NB4 (cell line): ENCODE results near the gene COL26A1.

Experiments
- POLR2A ChIP-seq: IDR thresholded peaks from 2 replicates; pipeline ENCODE4 v1.6.1; 2011; ENCODE audit warnings: mild to moderate bottlenecking; ENCODE audit not compliant: insufficient read length; ENCODE audit errors: extremely low read depth
- TF ChIP-seq, protein P1 (sequence below): IDR thresholded peaks from one replicate; pipeline ENCODE4 v1.5.1; 2012; ENCODE audit warnings: low read depth, low read length
- TF ChIP-seq, protein P2 (sequence below): IDR thresholded peaks from 2 replicates; pipeline ENCODE4 v1.6.1; 2011; ENCODE audit warnings: low read depth, low read length

DNA sequence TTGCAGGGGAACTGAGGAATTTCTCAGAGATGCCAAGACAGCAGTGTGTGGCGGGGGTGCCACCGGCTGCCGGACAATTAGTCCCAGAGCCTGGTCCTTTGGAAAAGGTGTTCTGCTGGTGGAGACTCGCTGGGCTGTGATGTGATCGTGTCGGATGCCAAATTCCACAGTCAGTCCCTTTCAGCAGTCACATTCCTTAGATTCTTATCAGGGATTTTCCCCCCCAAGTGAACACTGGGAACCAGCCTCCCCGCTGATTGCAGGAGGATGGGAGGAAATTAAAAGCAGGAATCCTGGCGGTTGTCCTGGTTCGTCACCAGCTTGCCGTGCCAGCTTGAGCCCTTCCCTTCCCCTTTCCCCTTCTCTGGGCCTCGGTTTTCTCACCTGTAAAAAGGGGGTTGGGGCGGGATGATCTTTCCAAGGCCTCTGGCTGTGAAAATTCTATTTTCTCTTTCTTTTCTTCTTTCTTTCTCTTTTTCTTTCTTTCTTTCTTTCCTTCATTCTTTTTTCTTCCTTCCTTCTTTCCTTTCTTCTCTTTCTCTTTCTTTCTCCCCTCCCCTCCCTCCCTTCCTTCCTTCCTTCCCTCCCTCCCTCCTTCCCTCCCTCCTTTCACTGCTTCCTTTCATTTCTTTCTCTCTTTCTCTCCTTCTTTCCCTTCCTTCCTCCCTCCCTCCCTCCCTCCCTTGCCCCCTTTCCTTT lies 39.6 kb downstream of the COL26A1 start:
- TF ChIP-seq, protein P1, sequence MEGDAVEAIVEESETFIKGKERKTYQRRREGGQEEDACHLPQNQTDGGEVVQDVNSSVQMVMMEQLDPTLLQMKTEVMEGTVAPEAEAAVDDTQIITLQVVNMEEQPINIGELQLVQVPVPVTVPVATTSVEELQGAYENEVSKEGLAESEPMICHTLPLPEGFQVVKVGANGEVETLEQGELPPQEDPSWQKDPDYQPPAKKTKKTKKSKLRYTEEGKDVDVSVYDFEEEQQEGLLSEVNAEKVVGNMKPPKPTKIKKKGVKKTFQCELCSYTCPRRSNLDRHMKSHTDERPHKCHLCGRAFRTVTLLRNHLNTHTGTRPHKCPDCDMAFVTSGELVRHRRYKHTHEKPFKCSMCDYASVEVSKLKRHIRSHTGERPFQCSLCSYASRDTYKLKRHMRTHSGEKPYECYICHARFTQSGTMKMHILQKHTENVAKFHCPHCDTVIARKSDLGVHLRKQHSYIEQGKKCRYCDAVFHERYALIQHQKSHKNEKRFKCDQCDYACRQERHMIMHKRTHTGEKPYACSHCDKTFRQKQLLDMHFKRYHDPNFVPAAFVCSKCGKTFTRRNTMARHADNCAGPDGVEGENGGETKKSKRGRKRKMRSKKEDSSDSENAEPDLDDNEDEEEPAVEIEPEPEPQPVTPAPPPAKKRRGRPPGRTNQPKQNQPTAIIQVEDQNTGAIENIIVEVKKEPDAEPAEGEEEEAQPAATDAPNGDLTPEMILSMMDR, result no peak
- no peak for TF ChIP-seq POLR2A
- TF ChIP-seq, protein P2, sequence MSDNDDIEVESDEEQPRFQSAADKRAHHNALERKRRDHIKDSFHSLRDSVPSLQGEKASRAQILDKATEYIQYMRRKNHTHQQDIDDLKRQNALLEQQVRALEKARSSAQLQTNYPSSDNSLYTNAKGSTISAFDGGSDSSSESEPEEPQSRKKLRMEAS, result no peak
